Keratinocyte (primary cell): ENCODE results near the gene PPP1R36.

Experiments
- CTCF ChIP-seq, 3 experiments: IDR thresholded peaks in 1 of 3; conservative IDR thresholded peaks in 1 of 3; optimal IDR thresholded peaks in 1 of 3; 2 replicates in 2 of 3; 3 replicates in 1 of 3; pipeline versions ENCODE3 to v1.5.1; 2011; ENCODE audit warnings: low read length in 3 of 3, mild to moderate bottlenecking in 3 of 3, moderate library complexity in 2 of 3, control low read depth in 1 of 3, inconsistent platforms in 1 of 3; ENCODE audit not compliant: insufficient read depth in 2 of 3; ENCODE audit errors: extremely low read depth in 1 of 3
- EZH2 ChIP-seq: IDR thresholded peaks from one replicate; pipeline ENCODE4 v1.6.1; 2012; ENCODE audit warnings: inconsistent platforms, mild to moderate bottlenecking, low read length, moderate library complexity

- TF ChIP-seq CTCF (optimal IDR thresholded peaks at IDR 0.05 in 1 of 3, IDR thresholded peaks at IDR 0.05 in 1 of 3, conservative IDR thresholded peaks at IDR 0.05 in 1 of 3; ENCODE audit: extremely low read depth in 1 of 3, insufficient read depth in 2 of 3, low read length in 3 of 3) (peak; percentile 79 to 82 (median 81)), EZH2 (no peak)
Observed at GRCh38 chr14:64636208-64636979, 86.6 kb downstream of the PPP1R36 start.
